Naive thymus-derived CD8-positive, alpha-beta T cell (primary cell): ENCODE results near the gene NPL. TPM values are rescaled to one million over a fixed set of nuclear protein-coding genes. Genes with fewer than 3 reads are reported as not detected.

Source experiments
- ATAC-seq, 2 donors: fragments of 150-1000 bp; cut with Tn5 transposase in 1 of 2; sonication (Bioruptor Pico), chemical (Tn5 transposase) in 1 of 2; 1 replicate in 1 of 2; 2 replicates in 1 of 2; pipeline ENCODE4 v1.10.0; 2021; ENCODE audit warnings: mild to moderate bottlenecking in 2 of 2, moderate library complexity in 2 of 2
- POLR2A ChIA-PET: fragments of 350-600 bp; sonication (Branson Sonifier 250); formaldehyde crosslinking; loops from one replicate; lab custom pipeline; 2021; ENCODE audit warnings: antibody characterized with exemption; lab: Charles Lee
- DNase-seq, 10 donors: peaks; one replicate each; pipeline versions ENCODE4 v3.0.0 to v3.0.0-alpha.2; 2020 to 2022
- H3K27ac Mint-ChIP-seq, 10 donors: one replicate each; pipeline ENCODE4 v1.8.0; 2020 to 2022; ENCODE audit warnings: mild to moderate bottlenecking in 10 of 10, mixed read lengths in 10 of 10, moderate library complexity in 4 of 10, inconsistent platforms in 1 of 10
- H3K27me3 Mint-ChIP-seq, 5 donors: one replicate each; pipeline ENCODE4 v1.8.0; 2021 to 2022; ENCODE audit warnings: mixed read lengths in 5 of 5
- H3K36me3 Mint-ChIP-seq, 3 donors: one replicate each; pipeline ENCODE4 v1.8.0; 2020 to 2022; ENCODE audit warnings: mixed read lengths in 3 of 3, mild to moderate bottlenecking in 2 of 3, inconsistent platforms in 1 of 3
- H3K4me1 Mint-ChIP-seq, 4 donors: one replicate each; pipeline ENCODE4 v1.8.0; 2021 to 2022; ENCODE audit warnings: mixed read lengths in 4 of 4
- H3K4me3 Mint-ChIP-seq, 10 donors: one replicate each; pipeline ENCODE4 v1.8.0; 2020 to 2022; ENCODE audit warnings: mild to moderate bottlenecking in 10 of 10, mixed read lengths in 10 of 10, moderate library complexity in 6 of 10, inconsistent platforms in 1 of 10
- H3K9me3 Mint-ChIP-seq, 9 donors: one replicate each; pipeline ENCODE4 v1.8.0; 2020 to 2022; ENCODE audit warnings: mixed read lengths in 9 of 9, mild to moderate bottlenecking in 3 of 9, inconsistent platforms in 1 of 9, moderate library complexity in 1 of 9
- polyA plus RNA-seq, 3 donors: library from polyadenylated mRNA; unstranded; fragments of 300-500 nt; fragmentation: Illumina TruSeq; gene quantifications; one replicate each; pipeline ENCODE4 v1.2.3, GENCODE V29; 2021
- total RNA-seq, 8 experiments: library from RNA in 2 of 8; stranded (reverse) in 2 of 8; gene quantifications; one replicate each; pipeline ENCODE4 v1.2.3 and lab custom pipeline; 2021 to 2026

Gene NPL
- total and polyA plus RNA-seq, 5 experiments from 2014 or later: 4.0 to 7.7 (median 6.2) TPM

DNA sequence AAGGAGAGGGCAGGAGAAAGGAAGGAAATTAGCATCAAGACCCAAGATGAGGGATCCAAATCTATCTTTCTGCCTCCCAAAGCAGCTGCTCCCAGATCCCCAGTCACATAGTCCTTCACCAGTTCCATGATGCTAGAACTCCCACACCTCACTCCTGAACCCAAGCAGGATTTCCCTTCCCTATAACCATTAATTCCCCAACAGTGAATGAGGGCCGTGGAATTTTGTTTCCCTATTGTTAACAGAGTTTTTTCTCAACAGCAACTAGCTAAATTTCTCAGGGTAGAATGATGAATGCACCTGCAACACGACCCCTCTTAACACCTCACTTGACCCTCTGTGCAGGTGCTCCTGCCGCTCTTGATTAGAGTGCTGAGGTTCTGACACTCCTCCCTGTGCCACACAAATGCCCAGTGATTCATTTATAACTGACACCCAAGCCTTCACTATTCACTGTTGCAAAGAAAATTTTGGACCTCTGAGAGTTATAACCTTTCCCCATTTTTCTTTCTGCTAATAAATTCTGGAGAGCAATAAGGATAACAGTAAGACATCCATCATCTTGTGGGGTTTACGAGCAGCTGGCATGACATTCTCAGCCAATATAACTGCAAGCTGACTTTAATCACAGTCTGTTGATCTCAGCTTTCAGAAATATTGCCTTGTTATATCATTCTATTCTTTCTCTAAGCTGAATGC is 25.4 kb upstream of the NPL start:
- Mint-ChIP-seq H3K27me3 (peaks cover 8 to 28% (median 14%) of the 10 kb centered on the region in 5 donors), H3K36me3 (peaks cover 0 to 6% (median 0%) of the 10 kb centered on the region in 3 donors), H3K27ac (no peak overlapping the region), H3K4me1 (no peaks in the 10 kb centered on the region), H3K4me3 (no peak overlapping the region), H3K9me3 (peaks cover 0 to 10% (median 6%) of the 10 kb centered on the region in 9 donors)
- POLR2A ChIA-PET: no interaction called here
- no peak for DNase-seq
- no peak for ATAC-seq

DNA sequence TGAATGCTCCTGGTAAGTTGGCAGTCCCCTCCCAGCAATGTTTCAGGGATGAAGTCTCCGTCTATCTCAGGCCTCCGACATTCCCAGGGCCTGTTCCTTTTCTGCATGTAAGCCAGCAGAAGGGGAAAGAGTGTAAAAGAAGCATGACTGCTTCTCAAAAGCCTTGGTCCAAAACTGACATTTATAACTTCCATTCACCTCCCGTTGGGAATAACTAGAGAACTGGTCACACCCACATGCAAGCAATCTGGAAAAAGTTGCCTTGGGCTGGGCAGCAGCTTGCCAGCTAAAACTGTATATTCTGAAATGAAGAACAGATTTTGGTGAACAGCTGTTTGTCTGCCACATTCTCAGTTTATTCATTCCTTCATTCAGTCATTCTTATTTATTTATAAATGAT is 24.2 kb upstream of the NPL start:
- no peak for DNase-seq
- ATAC-seq: no peak
- POLR2A ChIA-PET: no interaction called here
- no peak overlapping the region for H3K4me3 Mint-ChIP-seq
- H3K9me3 Mint-ChIP-seq: peaks cover 0 to 10% (median 6%) of the 10 kb centered on the region in 9 donors
- H3K36me3 Mint-ChIP-seq: peaks cover 0 to 6% (median 0%) of the 10 kb centered on the region in 3 donors
- H3K4me1 Mint-ChIP-seq: no peaks in the 10 kb centered on the region
- H3K27ac Mint-ChIP-seq: no peak overlapping the region
- peaks cover 8 to 37% (median 14%) of the 10 kb centered on the region in 5 donors for H3K27me3 Mint-ChIP-seq

DNA sequence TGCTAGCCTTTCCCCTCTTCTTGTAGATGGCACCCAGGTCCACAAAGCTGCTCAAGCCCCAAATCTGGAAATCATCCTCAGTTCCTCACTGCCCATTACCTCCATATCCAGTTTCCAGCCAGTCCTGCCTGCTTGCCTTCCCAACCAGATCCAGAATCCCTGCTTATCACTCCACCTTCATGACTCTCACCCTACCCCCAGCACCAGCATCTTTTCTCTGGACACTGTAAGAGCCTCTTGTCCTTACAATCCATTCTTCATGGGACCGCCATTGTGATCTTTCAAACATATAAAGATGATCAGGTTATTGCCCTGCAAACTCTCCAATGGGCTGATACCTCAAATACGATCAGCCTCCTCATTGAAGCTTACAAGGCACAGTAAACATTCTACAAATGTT is 23.5 kb upstream of the NPL start:
- no peak overlapping the region for H3K4me3 Mint-ChIP-seq
- H3K4me1 Mint-ChIP-seq: no peaks in the 10 kb centered on the region
- no peak for ATAC-seq

DNA sequence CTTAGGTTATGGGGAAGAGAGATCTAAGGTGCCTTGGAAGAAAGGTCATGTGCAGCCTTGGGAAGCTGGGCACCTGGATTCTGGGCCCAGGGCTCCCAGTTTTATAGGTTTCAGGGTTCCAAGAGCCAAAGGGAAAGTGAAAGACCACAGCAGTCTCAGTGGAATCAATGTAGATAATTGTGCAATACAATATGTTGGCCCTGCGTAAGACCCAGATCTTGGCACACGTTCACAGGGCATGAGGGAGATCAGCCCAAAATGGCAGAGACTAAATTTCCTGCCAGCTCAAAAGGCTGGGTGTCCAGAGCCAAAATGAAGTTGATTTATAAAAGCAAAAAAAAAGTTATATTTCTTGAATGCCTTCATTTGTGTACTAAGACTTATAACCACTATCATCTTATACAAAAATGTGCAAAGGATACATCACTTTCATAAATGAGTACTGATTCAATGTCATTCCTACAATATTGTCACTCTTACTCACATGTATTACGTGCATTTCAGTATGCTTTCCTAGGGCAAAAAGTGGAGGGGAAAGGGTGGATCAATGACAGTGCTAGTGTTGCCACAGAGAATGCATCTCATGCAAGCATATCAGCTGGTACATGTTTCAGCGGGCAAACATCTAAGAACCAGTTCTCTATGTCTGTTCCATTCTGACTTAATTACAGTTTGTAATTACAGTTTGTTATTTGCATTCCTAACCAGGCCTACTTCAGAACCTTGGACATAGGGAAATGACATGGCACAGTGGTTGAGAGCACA is 22.5 kb upstream of the NPL start:
- Mint-ChIP-seq H3K9me3 (peaks cover 0 to under 1% (median 0%) of the 10 kb centered on the region in 9 donors), H3K36me3 (no peaks in the 10 kb centered on the region), H3K27ac (no peak overlapping the region), H3K4me1 (no peaks in the 10 kb centered on the region), H3K27me3 (peaks cover 8 to 38% (median 14%) of the 10 kb centered on the region in 5 donors), H3K4me3 (no peak overlapping the region)
- ATAC-seq (no peak), DNase-seq (no peak)
- POLR2A ChIA-PET: no interaction called here

More for the DNA sequence above, 23.5 kb upstream of the NPL start:
- Mint-ChIP-seq H3K27ac (no peak overlapping the region), H3K9me3 (peaks cover 0 to 10% (median 6%) of the 10 kb centered on the region in 9 donors), H3K27me3 (peaks cover 8 to 38% (median 14%) of the 10 kb centered on the region in 5 donors), H3K36me3 (peaks cover 0 to 6% (median 0%) of the 10 kb centered on the region in 3 donors)
- no peak for DNase-seq
- POLR2A ChIA-PET: no interaction called here

DNA sequence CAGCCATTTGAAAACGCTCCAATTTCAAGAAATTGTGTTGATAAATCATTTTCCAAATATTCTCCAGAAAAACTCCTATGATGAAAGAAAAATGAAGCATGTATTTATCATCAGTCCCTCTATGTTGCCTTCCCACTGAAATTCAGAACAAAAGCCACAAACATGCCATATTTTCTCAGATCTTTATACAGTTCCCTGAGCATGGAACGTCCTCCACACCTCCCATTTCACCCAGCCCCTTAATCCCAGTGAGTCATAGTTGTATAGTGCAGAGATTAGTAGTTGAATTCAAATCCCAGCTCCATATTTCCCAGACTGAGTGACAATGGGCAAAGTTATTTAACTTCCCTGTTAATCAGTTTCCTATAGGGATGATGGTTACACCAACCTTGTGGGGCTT is 20.6 kb upstream of the NPL start:
- no peak overlapping the region for H3K4me3 Mint-ChIP-seq

DNA sequence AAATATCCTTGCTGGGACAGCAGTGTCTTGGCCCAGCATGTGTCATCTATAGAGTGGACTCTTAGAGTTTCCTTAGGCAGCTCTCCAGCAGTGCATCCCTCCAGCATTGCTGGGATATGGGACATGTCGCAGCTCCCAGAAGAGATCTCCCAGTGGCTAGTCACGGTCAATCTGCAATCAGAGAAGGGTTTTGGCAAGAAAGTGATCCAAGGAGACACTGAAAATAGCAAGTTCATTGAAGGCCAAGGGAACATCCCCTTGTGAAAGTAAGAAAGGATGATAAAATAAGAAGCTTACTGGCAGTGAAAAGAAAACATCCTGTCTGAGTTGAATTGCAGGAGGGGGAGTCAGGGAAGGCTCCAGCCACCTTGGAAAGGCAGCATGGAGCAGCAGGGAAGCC is 19.3 kb upstream of the NPL start:
- POLR2A ChIA-PET: no interaction called here
- Mint-ChIP-seq H3K27me3 (peaks cover 11 to 41% (median 17%) of the 10 kb centered on the region in 5 donors), H3K4me1 (no peaks in the 10 kb centered on the region), H3K36me3 (no peaks in the 10 kb centered on the region), H3K27ac (no peak overlapping the region), H3K4me3 (no peak overlapping the region), H3K9me3 (peaks cover 0 to 7% (median 0%) of the 10 kb centered on the region in 9 donors)
- no peak for ATAC-seq
- DNase-seq: no peak

More for the DNA sequence above, 20.6 kb upstream of the NPL start:
- Mint-ChIP-seq H3K27me3 (peaks cover 11 to 36% (median 14%) of the 10 kb centered on the region in 5 donors), H3K4me1 (no peaks in the 10 kb centered on the region), H3K9me3 (peaks cover 0 to 4% (median 0%) of the 10 kb centered on the region in 9 donors), H3K36me3 (no peaks in the 10 kb centered on the region), H3K27ac (no peak overlapping the region)
- POLR2A ChIA-PET: no interaction called here
- ATAC-seq (no peak), DNase-seq (no peak)

DNA sequence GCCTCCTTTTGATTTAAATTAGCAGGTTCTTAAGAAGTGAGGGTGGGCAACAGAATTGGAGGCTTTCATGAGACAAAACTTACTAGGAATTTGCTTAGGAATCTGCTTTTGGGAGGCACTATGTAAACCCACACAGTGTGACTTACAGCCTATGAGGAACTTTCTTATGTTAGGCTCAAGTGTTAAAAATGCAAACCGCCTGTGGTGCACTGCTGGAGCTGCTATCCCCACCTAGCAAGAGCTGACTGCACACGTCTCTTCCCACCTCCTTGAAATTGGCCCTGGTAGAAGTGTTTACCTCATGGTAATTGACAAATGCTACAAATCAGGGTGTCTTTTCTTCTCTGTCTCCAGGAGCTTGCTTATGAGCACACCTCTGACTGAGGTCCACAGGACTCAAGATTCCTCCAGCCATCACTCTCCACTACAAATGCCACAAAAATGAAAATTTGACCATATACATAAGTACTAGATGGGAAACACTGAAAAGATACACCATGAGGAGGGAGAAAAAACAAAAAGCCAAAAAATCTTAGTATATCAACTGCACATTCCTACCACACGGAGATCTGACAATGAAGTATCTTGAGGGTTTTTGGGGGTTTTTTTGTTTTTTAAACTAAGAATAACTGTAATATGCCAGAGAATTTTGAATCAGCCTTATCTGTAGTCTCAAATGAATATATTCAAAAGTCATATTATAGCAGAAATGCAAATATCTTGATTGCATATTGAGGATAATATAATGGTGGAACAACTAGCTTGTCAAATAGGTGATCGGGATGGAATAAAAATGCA is 18.2 kb upstream of the NPL start:
- no peaks in the 10 kb centered on the region for H3K4me1 Mint-ChIP-seq
- H3K27ac Mint-ChIP-seq: no peak overlapping the region
- peaks cover 0 to 7% (median 0%) of the 10 kb centered on the region in 9 donors for H3K9me3 Mint-ChIP-seq
- peaks cover 8 to 35% (median 14%) of the 10 kb centered on the region in 5 donors for H3K27me3 Mint-ChIP-seq
- DNase-seq (no peak), ATAC-seq (no peak)
- POLR2A ChIA-PET: no interaction called here
- no peaks in the 10 kb centered on the region for H3K36me3 Mint-ChIP-seq
- no peak overlapping the region for H3K4me3 Mint-ChIP-seq

DNA sequence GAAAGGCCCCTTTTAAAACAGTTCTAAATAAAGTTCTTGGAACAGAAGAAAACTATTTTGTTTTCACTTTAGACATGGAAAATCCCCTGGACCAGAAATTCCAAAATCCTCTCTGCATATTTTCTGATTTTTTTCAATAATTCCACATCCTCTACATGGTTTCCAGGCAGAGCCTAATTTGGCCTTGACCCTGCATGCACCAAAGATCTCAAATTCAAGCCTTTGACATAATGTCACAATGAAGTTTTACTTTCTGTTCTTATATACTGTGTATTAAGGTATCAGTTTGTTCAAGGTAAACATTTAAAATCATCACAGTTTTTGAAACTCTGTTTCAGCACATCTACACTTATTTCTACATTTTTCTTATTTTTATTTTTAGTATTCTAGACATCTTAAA is 12.2 kb upstream of the NPL start:
- H3K27ac Mint-ChIP-seq: no peak overlapping the region
- peaks cover 6 to 22% (median 11%) of the 10 kb centered on the region in 5 donors for H3K27me3 Mint-ChIP-seq

DNA sequence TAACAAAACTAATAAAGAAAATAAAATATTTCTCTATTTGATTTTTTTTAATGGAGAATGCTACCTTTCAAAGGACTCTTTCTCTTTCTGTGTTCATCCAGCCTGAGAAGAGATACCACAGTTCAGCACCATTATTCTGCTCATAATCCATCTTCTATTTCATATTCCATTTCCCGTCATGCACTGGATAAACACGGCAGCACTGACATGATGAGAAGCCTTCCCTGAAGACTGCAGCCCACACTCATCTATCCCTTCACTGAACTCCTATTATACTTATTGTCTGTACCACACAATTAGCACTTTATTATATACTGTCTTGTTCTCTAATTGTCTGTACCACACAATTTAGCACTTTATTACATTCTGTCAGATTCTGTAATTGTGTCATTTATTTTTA is 10.7 kb upstream of the NPL start:
- POLR2A ChIA-PET: no interaction called here
- ATAC-seq: no peak
- no peak overlapping the region for H3K27ac Mint-ChIP-seq
- peaks cover 0 to 4% (median 0%) of the 10 kb centered on the region in 9 donors for H3K9me3 Mint-ChIP-seq
- H3K36me3 Mint-ChIP-seq: no peaks in the 10 kb centered on the region
- peaks cover 3 to 10% (median 4%) of the 10 kb centered on the region in 4 donors for H3K4me1 Mint-ChIP-seq
- DNase-seq: no peak
- peaks cover 4 to 27% (median 11%) of the 10 kb centered on the region in 5 donors for H3K27me3 Mint-ChIP-seq
- H3K4me3 Mint-ChIP-seq: no peak overlapping the region

More for the DNA sequence above, 12.2 kb upstream of the NPL start:
- Mint-ChIP-seq H3K36me3 (no peaks in the 10 kb centered on the region), H3K4me1 (peaks cover 3 to 7% (median 4%) of the 10 kb centered on the region in 4 donors), H3K9me3 (peaks cover 0 to 7% (median 0%) of the 10 kb centered on the region in 9 donors), H3K4me3 (no peak overlapping the region)
- ATAC-seq (no peak), DNase-seq (no peak)
- POLR2A ChIA-PET: no interaction called here

DNA sequence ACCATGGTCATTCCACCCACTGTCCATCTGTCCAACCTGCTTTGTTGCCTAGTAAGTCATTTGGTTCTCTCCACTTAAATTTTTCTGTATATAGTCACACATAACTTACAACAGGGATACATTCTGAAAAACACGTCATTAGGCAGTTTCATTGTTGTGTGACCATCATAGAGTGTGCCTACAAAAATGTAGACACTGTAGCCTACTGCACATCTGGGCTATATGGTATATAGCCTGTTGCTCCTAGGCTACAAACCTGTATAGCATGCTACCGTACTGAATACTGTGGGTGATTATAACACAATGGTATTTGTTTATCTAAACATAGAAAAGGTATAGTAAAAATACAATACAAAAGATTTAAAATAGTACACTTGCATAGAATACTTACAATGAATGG is 10.0 kb upstream of the NPL start:
- H3K4me1 Mint-ChIP-seq: peaks cover 3 to 10% (median 4%) of the 10 kb centered on the region in 4 donors
- H3K27me3 Mint-ChIP-seq: peaks cover 1 to 20% (median 8%) of the 10 kb centered on the region in 5 donors
- H3K4me3 Mint-ChIP-seq: no peak overlapping the region
- no peaks in the 10 kb centered on the region for H3K9me3 Mint-ChIP-seq
- ATAC-seq (no peak), DNase-seq (no peak)
- POLR2A ChIA-PET: no interaction called here
- no peak overlapping the region for H3K27ac Mint-ChIP-seq
- H3K36me3 Mint-ChIP-seq: no peaks in the 10 kb centered on the region

DNA sequence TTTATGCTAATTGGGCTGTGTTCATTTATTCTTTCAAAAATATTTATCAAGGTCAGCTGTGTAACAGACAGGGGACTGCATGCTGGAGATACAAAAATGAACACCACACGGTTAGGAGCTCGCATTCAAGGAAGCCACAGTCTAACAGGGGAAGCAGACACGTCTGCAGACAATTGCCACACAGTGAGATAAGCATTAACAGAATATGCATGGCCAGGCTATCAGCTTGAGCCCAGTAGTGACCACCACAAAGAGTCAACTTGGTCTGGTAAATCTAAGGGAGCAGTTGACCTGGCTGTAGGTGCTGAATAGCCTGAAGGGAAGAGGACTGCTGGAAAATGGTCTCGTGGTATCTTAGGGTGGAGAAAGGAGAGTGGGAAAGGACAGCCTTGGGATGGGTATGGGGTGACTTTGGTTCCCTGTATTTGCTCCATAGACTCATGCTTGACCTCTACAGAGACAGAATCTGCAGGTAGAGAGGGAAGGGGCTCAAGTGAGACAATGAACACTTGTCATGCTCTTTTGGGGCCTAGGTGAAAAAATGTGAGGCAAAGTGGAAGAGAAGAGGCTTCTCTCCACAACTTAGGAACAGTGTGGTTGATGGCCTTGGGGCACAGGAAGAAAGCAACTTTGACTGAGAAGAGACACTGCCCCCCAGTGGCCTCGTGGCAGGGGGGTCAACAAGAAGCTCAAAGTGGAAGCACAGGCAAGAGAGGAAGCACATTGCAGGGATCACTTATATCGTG is 7.6 kb upstream of the NPL start:
- H3K4me3 Mint-ChIP-seq: no peak overlapping the region
- ATAC-seq: peak; percentile 68 to 87
- H3K27ac Mint-ChIP-seq: no peak overlapping the region
- no peaks in the 10 kb centered on the region for H3K9me3 Mint-ChIP-seq
- POLR2A ChIA-PET: interaction anchor here (1.1 to 1.9 kb wide), 2 partner anchors 177 to 182 kb away, joined by 3 to 5 read pairs; no protein-coding TSS in a partner anchor
- no peaks in the 10 kb centered on the region for H3K36me3 Mint-ChIP-seq
- H3K27me3 Mint-ChIP-seq: peaks cover 0 to 12% (median 5%) of the 10 kb centered on the region in 5 donors
- H3K4me1 Mint-ChIP-seq: peaks cover 3 to 10% (median 4%) of the 10 kb centered on the region in 4 donors
- DNase-seq: peak; percentile 32 to 80 (median 54)

DNA sequence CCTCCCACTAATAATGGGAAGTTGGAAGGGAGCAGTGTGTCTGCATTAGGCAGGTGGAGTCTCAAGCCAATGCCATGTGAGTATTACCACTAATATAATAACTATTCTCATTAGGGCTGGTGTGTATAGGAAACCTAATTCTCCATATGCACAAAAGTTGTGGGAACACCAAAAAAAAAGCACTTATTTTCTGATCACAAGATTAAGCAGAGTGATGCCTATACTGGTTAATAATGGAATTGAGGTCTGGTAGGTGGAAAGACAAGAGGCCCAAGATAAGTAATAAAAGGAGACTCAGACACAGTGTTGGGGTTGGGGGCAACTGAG is 7.0 kb upstream of the NPL start:
- POLR2A ChIA-PET: interaction anchor here (1.1 to 1.9 kb wide), 2 partner anchors 178 to 182 kb away, joined by 3 to 5 read pairs; no protein-coding TSS in a partner anchor
- Mint-ChIP-seq H3K4me3 (no peak overlapping the region), H3K4me1 (peaks cover 3 to 10% (median 4%) of the 10 kb centered on the region in 4 donors), H3K27ac (no peak overlapping the region), H3K27me3 (peaks cover 0 to 12% (median 3%) of the 10 kb centered on the region in 5 donors), H3K9me3 (no peaks in the 10 kb centered on the region), H3K36me3 (no peaks in the 10 kb centered on the region)
- ATAC-seq (no peak), DNase-seq (no peak)
